Thyroid gland (tissue), 4 donors: ENCODE measurements around the gene SPINT2. TPM values are rescaled to one million over a fixed set of nuclear protein-coding genes. Genes with fewer than 3 reads are reported as not detected.

Source experiments
- DNase-seq, 2 donors: peaks; one replicate each; pipeline ENCODE4 v3.0.0-alpha.2; 2019
- H3K27ac ChIP-seq, 3 donors: fragments of 200-600 bp; sonication (generic); 1 replicate in 2 of 3; 2 replicates in 1 of 3; pipeline ENCODE4 v1.5.1; 2016 to 2019; ENCODE audit warnings: mild to moderate bottlenecking in 1 of 3, moderate library complexity in 1 of 3
- H3K27me3 ChIP-seq: fragments of 200-600 bp; sonication (generic); one replicate; pipeline ENCODE4 v1.5.1; 2019
- H3K36me3 ChIP-seq, 2 donors: fragments of 200-600 bp; sonication (generic); one replicate each; pipeline ENCODE4 v1.5.1; 2016 to 2019
- H3K4me1 ChIP-seq, 2 donors: fragments of 200-600 bp; sonication (generic); one replicate each; pipeline ENCODE4 v1.5.1; 2017 to 2019
- H3K4me3 ChIP-seq, 3 donors: fragments of 200-600 bp; sonication (generic); replicated peaks in 1 of 3; 1 replicate in 2 of 3; 2 replicates in 1 of 3; pipeline ENCODE4 v1.5.1; 2016; ENCODE audit warnings: mild to moderate bottlenecking in 1 of 3
- H3K9me3 ChIP-seq: fragments of 200-600 bp; sonication (generic); one replicate; pipeline ENCODE4 v1.5.1; 2017
- POLR2A ChIP-seq, 2 donors: fragments of 450-650 bp; IDR thresholded peaks; one replicate each; pipeline ENCODE4 v1.6.1; 2017; ENCODE audit warnings: antibody characterized with exemption in 2 of 2, mild to moderate bottlenecking in 2 of 2, moderate library complexity in 1 of 2
- WGBS, 2 donors: methylation state at CpG; one replicate each; pipeline ENCODE4 v1.1.5; 2017; 5-methylcytosine and 5-hydroxymethylcytosine counted together
- intact Hi-C: fragments of 100-400 bp; cut with DNase I; formaldehyde crosslinking; loops from one replicate; pipeline ENCODE4 v1.15.1; 2023
- total RNA-seq, 4 donors: library from RNA; depleted of rRNA; stranded (reverse); fragments of >200 nt; gene quantifications; one replicate each; pipeline ENCODE4 v1.2.3, GENCODE V29; 2016
- TF ChIP-seq, protein P1 (sequence below), 6 experiments: fragments of 200-600 bp in 3 of 6; fragments of 450-650 bp in 3 of 6; sonication (generic) in 3 of 6; IDR thresholded peaks; one replicate each; pipeline ENCODE4 v1.5.1; 2016 to 2019; ENCODE audit warnings: antibody characterized with exemption in 6 of 6, mild to moderate bottlenecking in 2 of 6, inconsistent platforms in 1 of 6, moderate library complexity in 1 of 6

The SPINT2 gene
- total RNA-seq, 4 donors from 2014 or later, result 424 to 1,529 (median 712) TPM

- 93 to 95% methylated on average over 4 to 7 of the region's 7 CpGs for WGBS, 2 donors
- intact Hi-C loops, result no loop called here
- Histone ChIP-seq H3K4me3 (no peak overlapping the region), H3K27me3 (no peaks in the 10 kb centered on the region), H3K27ac (no peak overlapping the region), H3K9me3 (no peaks in the 10 kb centered on the region), H3K36me3 (no peaks in the 10 kb centered on the region), H3K4me1 (peaks cover 0 to 19% of the 10 kb centered on the region in 2 donors)
- no peak for DNase-seq
- TF ChIP-seq POLR2A (IDR thresholded peaks at IDR 0.05), result no peak
- TF ChIP-seq, protein P1, sequence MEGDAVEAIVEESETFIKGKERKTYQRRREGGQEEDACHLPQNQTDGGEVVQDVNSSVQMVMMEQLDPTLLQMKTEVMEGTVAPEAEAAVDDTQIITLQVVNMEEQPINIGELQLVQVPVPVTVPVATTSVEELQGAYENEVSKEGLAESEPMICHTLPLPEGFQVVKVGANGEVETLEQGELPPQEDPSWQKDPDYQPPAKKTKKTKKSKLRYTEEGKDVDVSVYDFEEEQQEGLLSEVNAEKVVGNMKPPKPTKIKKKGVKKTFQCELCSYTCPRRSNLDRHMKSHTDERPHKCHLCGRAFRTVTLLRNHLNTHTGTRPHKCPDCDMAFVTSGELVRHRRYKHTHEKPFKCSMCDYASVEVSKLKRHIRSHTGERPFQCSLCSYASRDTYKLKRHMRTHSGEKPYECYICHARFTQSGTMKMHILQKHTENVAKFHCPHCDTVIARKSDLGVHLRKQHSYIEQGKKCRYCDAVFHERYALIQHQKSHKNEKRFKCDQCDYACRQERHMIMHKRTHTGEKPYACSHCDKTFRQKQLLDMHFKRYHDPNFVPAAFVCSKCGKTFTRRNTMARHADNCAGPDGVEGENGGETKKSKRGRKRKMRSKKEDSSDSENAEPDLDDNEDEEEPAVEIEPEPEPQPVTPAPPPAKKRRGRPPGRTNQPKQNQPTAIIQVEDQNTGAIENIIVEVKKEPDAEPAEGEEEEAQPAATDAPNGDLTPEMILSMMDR (IDR thresholded peaks at IDR 0.05), result no peak
Observed at GRCh38 chr19:38248421-38248820, 16.0 kb upstream of the SPINT2 start.

DNA sequence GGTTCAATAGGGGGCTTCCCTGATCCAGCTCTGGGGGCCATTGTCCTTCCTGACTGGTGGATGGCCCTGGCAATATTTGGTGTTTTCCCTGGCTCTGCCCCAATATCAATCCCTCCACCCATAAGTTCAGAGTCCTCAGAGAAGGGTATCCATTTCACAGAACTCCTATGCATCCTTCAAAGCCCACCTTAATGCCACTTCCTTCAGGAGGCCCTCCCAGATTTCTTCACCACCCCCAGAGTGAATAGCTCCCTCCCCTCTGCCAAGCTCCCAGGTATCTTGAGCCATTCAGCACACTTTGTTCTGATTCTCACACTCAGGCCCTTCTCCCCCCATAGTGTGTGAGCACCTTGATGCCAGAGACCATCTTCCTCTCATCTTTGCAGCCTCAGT lies 13.9 kb upstream of the SPINT2 start:
- H3K4me3 ChIP-seq, result no peak overlapping the region
- no peaks in the 10 kb centered on the region for H3K36me3 ChIP-seq
- intact Hi-C loops, result no loop called here
- no peak for TF ChIP-seq POLR2A (IDR thresholded peaks at IDR 0.05)
- TF ChIP-seq, protein P1 (IDR thresholded peaks at IDR 0.05), result no peak
- H3K4me1 ChIP-seq, result peaks cover 0 to 12% of the 10 kb centered on the region in 2 donors
- H3K27ac ChIP-seq, result no peak overlapping the region
- no peaks in the 10 kb centered on the region for H3K9me3 ChIP-seq
- no peaks in the 10 kb centered on the region for H3K27me3 ChIP-seq
- no peak for DNase-seq

GRCh38 chr19:38250821-38251563 lies 13.4 kb upstream of the SPINT2 start:
- intact Hi-C loops, result no loop called here
- peak; percentile 21 to 28 for DNase-seq
- peak overlapping the region in 2 of 3 donors; percentile 60 to 74 for H3K27ac ChIP-seq
- peaks cover 0 to 13% of the 10 kb centered on the region in 2 donors for H3K4me1 ChIP-seq
- WGBS, 2 donors, result 28 to 37% methylated on average over 18 of the region's 18 CpGs
- H3K36me3 ChIP-seq, result no peaks in the 10 kb centered on the region
- TF ChIP-seq POLR2A (IDR thresholded peaks at IDR 0.05), result no peak
- TF ChIP-seq, protein P1 (IDR thresholded peaks at IDR 0.05), result no peak
- no peaks in the 10 kb centered on the region for H3K27me3 ChIP-seq
- H3K4me3 ChIP-seq, result no peak overlapping the region
- H3K9me3 ChIP-seq, result no peaks in the 10 kb centered on the region

DNA sequence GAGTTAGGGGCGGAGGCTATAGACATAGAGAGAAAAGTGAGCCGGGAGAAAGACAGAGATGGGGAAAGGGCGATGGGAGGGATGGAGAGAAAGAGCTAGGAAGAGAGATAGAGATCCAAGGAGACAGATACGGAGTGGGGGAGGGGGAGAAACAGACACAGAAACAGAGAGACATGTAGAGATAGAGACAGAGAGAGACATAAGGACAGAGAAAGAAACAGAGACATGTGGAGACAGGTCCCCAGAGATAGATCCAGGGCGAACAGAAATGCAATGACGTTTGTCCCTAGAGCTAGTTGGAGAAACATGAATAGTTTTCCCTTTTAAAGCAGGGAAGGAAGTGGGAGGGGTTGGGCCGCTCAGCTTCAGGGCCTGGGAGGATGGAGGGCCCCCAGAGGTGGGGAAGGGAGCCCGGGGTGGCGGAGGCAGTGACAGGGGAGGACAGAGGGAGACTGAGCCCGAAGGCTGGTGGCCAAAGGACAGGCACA lies 12.8 kb upstream of the SPINT2 start:
- no peak for DNase-seq
- H3K4me3 ChIP-seq, result no peak overlapping the region
- WGBS, 2 donors, result 34 to 45% methylated on average over 10 of the region's 10 CpGs
- H3K27me3 ChIP-seq, result no peaks in the 10 kb centered on the region
- H3K4me1 ChIP-seq, result peaks cover 0 to 19% of the 10 kb centered on the region in 2 donors
- TF ChIP-seq, protein P1 (IDR thresholded peaks at IDR 0.05), result no peak
- no peak for TF ChIP-seq POLR2A (IDR thresholded peaks at IDR 0.05)
- H3K36me3 ChIP-seq, result no peaks in the 10 kb centered on the region
- peak overlapping the region in 2 of 3 donors; percentile 60 to 74 for H3K27ac ChIP-seq
- intact Hi-C loops, result no loop called here
- H3K9me3 ChIP-seq, result no peaks in the 10 kb centered on the region

DNA sequence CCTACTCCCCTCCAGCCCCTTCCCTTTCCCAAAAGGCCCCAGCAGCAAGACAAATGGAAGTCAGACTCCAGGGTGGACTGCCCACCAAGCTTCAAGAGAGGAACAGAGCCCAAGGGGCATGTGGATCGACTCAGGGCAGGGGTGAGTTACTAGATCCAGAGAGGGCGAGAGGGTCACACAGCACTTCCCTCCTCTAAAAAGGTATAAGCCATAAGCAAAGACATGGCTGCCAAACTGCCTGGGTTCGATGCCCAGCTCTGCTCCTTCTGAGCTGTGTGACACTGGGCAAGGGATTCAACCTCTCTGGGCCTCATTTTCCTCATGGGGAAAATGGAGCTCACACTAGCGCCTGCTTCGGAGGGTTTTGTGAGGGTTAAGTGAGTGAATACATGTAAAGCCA lies 12.0 kb upstream of the SPINT2 start:
- H3K27me3 ChIP-seq, result no peaks in the 10 kb centered on the region
- no peak for DNase-seq
- H3K4me1 ChIP-seq, result peaks cover 0 to 19% of the 10 kb centered on the region in 2 donors
- no peak overlapping the region for H3K4me3 ChIP-seq
- no peak for TF ChIP-seq POLR2A (IDR thresholded peaks at IDR 0.05)
- TF ChIP-seq, protein P1 (IDR thresholded peaks at IDR 0.05), result no peak
- 71 to 95% methylated on average over 5 of the region's 5 CpGs for WGBS, 2 donors
- intact Hi-C loops, result no loop called here
- H3K9me3 ChIP-seq, result no peaks in the 10 kb centered on the region
- peak overlapping the region in 2 of 3 donors; percentile 60 to 68 for H3K27ac ChIP-seq
- H3K36me3 ChIP-seq, result no peaks in the 10 kb centered on the region
